K562 (cell line): ENCODE measurements around the gene EVPL. TPM values are rescaled to one million over a fixed set of nuclear protein-coding genes. Genes with fewer than 3 reads are reported as not detected.

Experiments
- ATAC-seq: fragments of 200-7000 bp; cut with Tn5 transposase; 3 replicates; pipeline ENCODE4 v1.9.1; 2020; ENCODE audit warnings: moderate library complexity
- BruUV-seq: library from RNA; stranded (reverse); fragments of 400-500 nt; replicated peaks from 2 replicates; lab custom pipeline; 2021; lab: Mats Ljungman, UMichigan
- CTCF ChIA-PET: fragments of 300-600 bp; formaldehyde crosslinking; extraction: SDS; loops from one replicate; lab custom pipeline; 2021; ENCODE audit warnings: low intra/inter-chr PET ratio; lab: Yijun Ruan, JAX
- POLR2A ChIA-PET: fragments of 300-600, 350-650 bp; sonication (Branson Sonifier 250); formaldehyde crosslinking; extraction: SDS; loops from one replicate; lab custom pipeline; 2021; ENCODE audit warnings: antibody characterized with exemption, inconsistent platforms; lab: Yijun Ruan, JAX
- DNase-seq, 4 experiments: peaks; one replicate each; pipeline versions ENCODE4 v3.0.0 to v3.0.0-alpha.2; 2011 to 2018; ENCODE audit warnings: low spot score in 3 of 4, mixed read lengths in 3 of 4; ENCODE audit errors: extremely low read depth in 1 of 4
- FAIRE-seq: peaks from 2 replicates; lab custom pipeline; 2011; peaks lifted over from hg19 to GRCh38; lab: Jason Lieb, UNC
- H2AFZ ChIP-seq: 2 replicates; pipeline ENCODE4 v1.6.0; 2011; ENCODE audit warnings: low read depth, low read length, control low read depth, inconsistent platforms
- H3K27ac ChIP-seq: fragments of 200-600 bp; 3 replicates; pipeline ENCODE4 v1.8.0; 2011; ENCODE audit warnings: low read depth, mild to moderate bottlenecking, control low read depth, inconsistent platforms, low read length, moderate library complexity, mixed read lengths; ENCODE audit errors: extremely low read depth
- H3K27me3 ChIP-seq, 2 experiments: fragments of 300-600 bp in 1 of 2; 2 replicates in 1 of 2; 3 replicates in 1 of 2; pipeline versions ENCODE4 v1.6.0 to v1.8.0; 2011; ENCODE audit warnings: inconsistent platforms in 2 of 2, low read length in 2 of 2, mild to moderate bottlenecking in 1 of 2, mixed read lengths in 1 of 2, moderate library complexity in 1 of 2; ENCODE audit not compliant: control insufficient read depth in 2 of 2, insufficient read depth in 2 of 2
- H3K36me3 ChIP-seq: fragments of 300-600 bp; 3 replicates; pipeline ENCODE4 v1.8.0; 2011; ENCODE audit warnings: mild to moderate bottlenecking, low read length, inconsistent platforms; ENCODE audit not compliant: control insufficient read depth, insufficient read depth
- H3K4me1 ChIP-seq, 2 experiments: fragments of 200-600 bp in 1 of 2; replicated peaks in 1 of 2; 2 replicates in 1 of 2; 3 replicates in 1 of 2; pipeline versions ENCODE4 v1.5.1 to v1.8.0; 2011; ENCODE audit warnings: inconsistent platforms in 2 of 2, low read length in 2 of 2, mild to moderate bottlenecking in 1 of 2, mixed read lengths in 1 of 2, moderate library complexity in 1 of 2; ENCODE audit not compliant: control insufficient read depth in 2 of 2, insufficient read depth in 2 of 2
- H3K4me2 ChIP-seq: 2 replicates; pipeline ENCODE4 v1.6.1; 2011; ENCODE audit warnings: low read length, control low read depth, inconsistent platforms, mixed read lengths; ENCODE audit not compliant: insufficient read depth
- H3K4me3 ChIP-seq: fragments of 200-600 bp; sonication (generic), shearing (Covaris generic); 2 replicates; pipeline ENCODE4 v1.5.1; 2016; ENCODE audit warnings: control low read depth, inconsistent platforms
- H3K79me2 ChIP-seq: fragments of 200-600 bp; 3 replicates; pipeline ENCODE4 v1.8.0; 2011; ENCODE audit warnings: low read length, inconsistent platforms; ENCODE audit not compliant: control insufficient read depth, insufficient read depth
- H3K9ac ChIP-seq, 2 experiments: 2 replicates each; pipeline versions ENCODE4 v1.6.0 to v1.6.1; 2011; ENCODE audit warnings: low read depth in 2 of 2, low read length in 2 of 2, control low read depth in 1 of 2, inconsistent platforms in 1 of 2, mild to moderate bottlenecking in 1 of 2, mixed read lengths in 1 of 2; ENCODE audit not compliant: insufficient read depth in 1 of 2
- H3K9me1 ChIP-seq: one replicate; pipeline ENCODE4 v1.6.0; 2011; ENCODE audit warnings: inconsistent platforms, mild to moderate bottlenecking, low read length, moderate library complexity; ENCODE audit not compliant: control insufficient read depth, insufficient read depth
- H3K9me3 ChIP-seq: replicated peaks from 2 replicates; pipeline ENCODE4 v1.5.1; 2011; ENCODE audit warnings: low read depth, low read length, inconsistent platforms; ENCODE audit not compliant: control insufficient read depth, insufficient read depth
- H4K20me1 ChIP-seq: replicated peaks from 2 replicates; pipeline ENCODE4 v1.6.1; 2011; ENCODE audit warnings: low read length, inconsistent platforms, mixed read lengths; ENCODE audit not compliant: control insufficient read depth, insufficient read depth
- ARID1B ChIP-seq: fragments of 450-650 bp; IDR thresholded peaks from 2 replicates; pipeline ENCODE4 v1.6.1; 2016; ENCODE audit warnings: antibody characterized with exemption, mild to moderate bottlenecking, inconsistent platforms
- HINFP ChIP-seq: fragments of 450-650 bp; conservative IDR thresholded peaks from 2 replicates; pipeline ENCODE4 v1.6.1; 2016; ENCODE audit warnings: missing genetic modification characterization, low read depth, mild to moderate bottlenecking, control low read depth, missing compliant biosample characterization
- HMBOX1 ChIP-seq: sonication (generic); IDR thresholded peaks from 2 replicates; pipeline ENCODE4 v1.6.1; 2016
- NFIX ChIP-seq: fragments of 250-450 bp; sonication (Bioruptor Pico); IDR thresholded peaks from 2 replicates; pipeline ENCODE4 v1.4.0; 2020; ENCODE audit warnings: low read depth, mild to moderate bottlenecking, moderate library complexity
- NR3C1 ChIP-seq: sonication (generic); formaldehyde crosslinking; IDR thresholded peaks from 2 replicates; pipeline ENCODE4 v1.8.1; 2022; ENCODE audit warnings: missing genetic modification reagents
- SETDB1 ChIP-seq: IDR thresholded peaks from one replicate; pipeline ENCODE4 v1.6.1; 2012; ENCODE audit warnings: low read length, control low read depth, inconsistent platforms
- THAP7 ChIP-seq: fragments of 250-450 bp; sonication (Bioruptor Pico); IDR thresholded peaks from 2 replicates; pipeline ENCODE4 v1.5.0; 2021
- ZBTB26 ChIP-seq: fragments of 450-650 bp; formaldehyde crosslinking; IDR thresholded peaks from 2 replicates; pipeline ENCODE4 v1.4.0; 2022; ENCODE audit warnings: missing genetic modification characterization
- ZNF316 ChIP-seq: fragments of 450-650 bp; IDR thresholded peaks from 2 replicates; pipeline ENCODE4 v1.6.1; 2016
- WGBS: fragments of 100-300 bp; shearing (Covaris generic); methylation state at CpG from one replicate; pipeline ENCODE4 v1.1.6; 2016; ENCODE audit warnings: low coverage, mixed read lengths; ENCODE audit not compliant: insufficient coverage; ENCODE audit errors: missing lambda C conversion rate; 5-methylcytosine and 5-hydroxymethylcytosine counted together
- in situ Hi-C: fragments of 300-500 bp; cut with MboI; formaldehyde crosslinking; loops from 4 replicates; pipeline ENCODE4 v1.15.0; 2018; ENCODE audit warnings: inconsistent platforms, mixed read lengths
- intact Hi-C: fragments of 100-400 bp; cut with micrococcal nuclease; formaldehyde crosslinking; loops from 2 replicates; pipeline ENCODE4 v1.14.2; 2022
- polyA plus RNA-seq, 8 experiments: library from polyadenylated mRNA; depleted of rRNA in 4 of 8; stranded (reverse) in 5 of 8; unstranded in 3 of 8; fragments of >200 nt; fragmentation: Nextera tagmentation in 2 of 8; fragmentation: Illumina TruSeq in 1 of 8; extraction: Ambion mirVana in 2 of 8; extraction: Trizol in 1 of 8; gene quantifications; 2 replicates each; pipeline versions ENCODE4 v1.2.1 to v1.2.3, GENCODE V29; 2011 to 2014; ENCODE audit warnings: inconsistent platforms in 1 of 8, missing spikeins in 1 of 8
- total RNA-seq, 7 experiments: library from RNA; depleted of rRNA in 6 of 7; stranded (reverse); fragments of >200 nt in 6 of 7; fragmentation: Illumina TruSeq in 2 of 7; extraction: Trizol in 2 of 7; gene quantifications; 2 replicates each; pipeline versions ENCODE4 v1.2.1 to v1.2.3, GENCODE V29; 2011 to 2021; ENCODE audit warnings: low replicate concordance in 1 of 7

Gene EVPL
- total and polyA plus RNA-seq, 9 of the 15 experiments (the other 6 are each of a cell fraction or from before 2014, with no cell fraction given): 0.08 to 0.18 (median 0.16) TPM; not detected in 5

- TF ChIP-seq HMBOX1 (no peak), SETDB1 (no peak)
Measured at GRCh38 chr17:76024353-76024752, 2.8 kb downstream of the EVPL start (continued).

GRCh38 chr17:76023900-76024237 lies 3.2 kb downstream of the EVPL start:
- Histone ChIP-seq H3K79me2 (no peaks in the 10 kb centered on the region), H3K36me3 (no peaks in the 10 kb centered on the region), H3K27me3 (peaks cover 0 to 8% of the 10 kb centered on the region in 2 experiments; a peak in 3 of 5 replicates), H3K9ac (no peak overlapping the region), H3K4me1 (peaks cover 0 to 46% of the 10 kb centered on the region in 2 experiments; a peak in 2 of 5 replicates), H4K20me1 (no peaks in the 10 kb centered on the region), H3K9me1 (no peaks in the 10 kb centered on the region), H3K9me3 (no peaks in the 10 kb centered on the region), H3K27ac (no peak overlapping the region), H3K4me2 (no peak overlapping the region), H3K4me3 (no peak overlapping the region)
- 58% methylated on average over 4 of the region's 9 CpGs for WGBS
- CTCF ChIA-PET: no interaction called here
- FAIRE-seq: no peak
- no TSS peak for BruUV-seq
- no peak for DNase-seq
- POLR2A ChIA-PET: interaction anchor here (0.7 to 1.1 kb wide), 2 partner anchors 10 to 17 kb away, joined by 4 to 8 read pairs; no protein-coding TSS in a partner anchor
- intact Hi-C loops: no loop called here
- in situ Hi-C loops: no loop called here
- no peak for TF ChIP-seq ZBTB26
- TF ChIP-seq NFIX: no peak
- no peak for TF ChIP-seq ZNF316
- no peak for TF ChIP-seq HINFP (tag)
- no peak for TF ChIP-seq THAP7 (CRISPR knock-in tag)
- no peak for TF ChIP-seq NR3C1 (CRISPR knock-in tag)
- no peak for TF ChIP-seq ARID1B
- TF ChIP-seq, all 486 proteins: peak for 0
- ATAC-seq: no peak
- no peak overlapping the region for H2AFZ ChIP-seq
